ENCODE measurements around the gene AKIP1. TPM values are rescaled to one million over a fixed set of nuclear protein-coding genes. Genes with fewer than 3 reads are reported as not detected.
A peak's percentile ranks its signal among the peaks of the same experiment; 100 is the strongest.
"Not testable (repeated sequence)": the region's sequence is repeated elsewhere in the genome, so short reads cannot be mapped to it uniquely, and the experiment has no call there.

Gene AKIP1
- total RNA-seq, 2 donors from 2014 or later = 31.8 to 34.7 TPM

- Histone ChIP-seq H3K4me3 (no peak overlapping the region), H3K27me3 (no peaks in the 10 kb centered on the region)
- TF ChIP-seq, protein P1, sequence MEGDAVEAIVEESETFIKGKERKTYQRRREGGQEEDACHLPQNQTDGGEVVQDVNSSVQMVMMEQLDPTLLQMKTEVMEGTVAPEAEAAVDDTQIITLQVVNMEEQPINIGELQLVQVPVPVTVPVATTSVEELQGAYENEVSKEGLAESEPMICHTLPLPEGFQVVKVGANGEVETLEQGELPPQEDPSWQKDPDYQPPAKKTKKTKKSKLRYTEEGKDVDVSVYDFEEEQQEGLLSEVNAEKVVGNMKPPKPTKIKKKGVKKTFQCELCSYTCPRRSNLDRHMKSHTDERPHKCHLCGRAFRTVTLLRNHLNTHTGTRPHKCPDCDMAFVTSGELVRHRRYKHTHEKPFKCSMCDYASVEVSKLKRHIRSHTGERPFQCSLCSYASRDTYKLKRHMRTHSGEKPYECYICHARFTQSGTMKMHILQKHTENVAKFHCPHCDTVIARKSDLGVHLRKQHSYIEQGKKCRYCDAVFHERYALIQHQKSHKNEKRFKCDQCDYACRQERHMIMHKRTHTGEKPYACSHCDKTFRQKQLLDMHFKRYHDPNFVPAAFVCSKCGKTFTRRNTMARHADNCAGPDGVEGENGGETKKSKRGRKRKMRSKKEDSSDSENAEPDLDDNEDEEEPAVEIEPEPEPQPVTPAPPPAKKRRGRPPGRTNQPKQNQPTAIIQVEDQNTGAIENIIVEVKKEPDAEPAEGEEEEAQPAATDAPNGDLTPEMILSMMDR (IDR thresholded peaks at IDR 0.05) = no peak
Measured at GRCh38 chr11:8886322-8886721, 24.7 kb upstream of the AKIP1 start.

DNA sequence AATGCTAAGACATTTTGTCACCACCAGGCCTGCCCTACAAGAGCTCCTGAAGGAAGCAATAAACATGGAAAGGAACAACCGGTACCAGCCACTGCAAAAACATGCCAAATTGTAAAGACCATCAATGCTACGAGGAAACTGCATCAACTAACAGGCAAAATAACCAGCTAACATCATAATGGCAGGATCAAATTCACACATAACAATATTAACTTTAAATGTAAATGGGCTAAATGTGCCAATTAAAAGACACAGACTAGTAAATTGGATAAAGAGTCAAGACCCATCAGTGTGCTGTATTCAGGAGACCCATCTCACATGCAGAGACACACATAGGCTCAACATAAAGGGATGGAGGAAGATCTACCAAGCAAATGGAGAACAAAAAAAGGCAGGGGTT, 19.8 kb upstream of the AKIP1 start:
- H3K27me3 ChIP-seq; H3K9me3 ChIP-seq; DNase-seq (ENCODE audit: low spot score); H3K4me3 ChIP-seq; H3K27ac ChIP-seq; H3K4me1 ChIP-seq; H3K36me3 ChIP-seq: not testable (repeated sequence)

More at GRCh38 chr11:8886322-8886721, 24.7 kb upstream of the AKIP1 start:
- no peak for DNase-seq (ENCODE audit: low spot score)
- Histone ChIP-seq H3K27ac (no peak overlapping the region), H3K36me3 (no peaks in the 10 kb centered on the region), H3K9me3 (no peaks in the 10 kb centered on the region), H3K4me1 (no peaks in the 10 kb centered on the region)

GRCh38 chr11:8899119-8899753, 11.8 kb upstream of the AKIP1 start:
- Histone ChIP-seq H3K9me3 (peaks cover 0 to 22% of the 10 kb centered on the region in 2 donors), H3K27me3 (no peaks in the 10 kb centered on the region), H3K36me3 (no peaks in the 10 kb centered on the region), H3K4me1 (no peaks in the 10 kb centered on the region), H3K27ac (no peak overlapping the region), H3K4me3 (no peak overlapping the region)
- DNase-seq (ENCODE audit: low spot score) = no peak
- TF ChIP-seq, protein P1 (IDR thresholded peaks at IDR 0.05) = no peak

DNA sequence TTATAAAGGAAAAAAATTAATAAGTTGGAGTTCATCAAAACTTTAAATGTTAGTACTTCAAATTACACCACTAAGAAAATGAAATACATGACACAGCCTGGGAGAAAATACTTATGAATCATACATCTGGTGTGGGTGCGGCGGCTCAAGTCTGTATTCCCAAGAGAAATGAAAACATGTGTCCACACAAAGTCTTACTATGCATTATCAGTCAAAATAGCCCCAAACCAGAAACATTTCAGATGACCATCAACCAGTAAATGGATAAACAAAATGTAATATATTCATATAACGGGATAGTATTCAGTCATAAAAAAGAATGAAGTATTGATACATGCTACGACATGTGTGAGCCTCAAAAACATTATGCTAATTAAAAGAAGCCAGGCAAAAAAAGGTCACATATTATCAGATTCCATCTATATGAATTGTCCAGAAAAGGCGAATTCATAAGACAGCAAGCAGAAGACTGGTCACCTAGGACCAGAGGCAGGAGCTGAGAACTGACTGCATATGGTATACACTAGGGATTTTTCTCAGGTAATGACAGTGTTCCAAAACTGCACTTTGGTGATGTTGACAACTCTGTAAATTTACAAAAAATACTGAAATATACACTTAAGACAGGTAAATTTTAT, 5.3 kb upstream of the AKIP1 start:
- Histone ChIP-seq H3K9me3 (no peaks in the 10 kb centered on the region), H3K27ac (no peak overlapping the region), H3K4me3 (no peak overlapping the region), H3K27me3 (no peaks in the 10 kb centered on the region), H3K36me3 (no peaks in the 10 kb centered on the region), H3K4me1 (peaks cover 0 to 15% of the 10 kb centered on the region in 2 donors)
- TF ChIP-seq, protein P1 (IDR thresholded peaks at IDR 0.05) = no peak
- DNase-seq (ENCODE audit: low spot score) = no peak

DNA sequence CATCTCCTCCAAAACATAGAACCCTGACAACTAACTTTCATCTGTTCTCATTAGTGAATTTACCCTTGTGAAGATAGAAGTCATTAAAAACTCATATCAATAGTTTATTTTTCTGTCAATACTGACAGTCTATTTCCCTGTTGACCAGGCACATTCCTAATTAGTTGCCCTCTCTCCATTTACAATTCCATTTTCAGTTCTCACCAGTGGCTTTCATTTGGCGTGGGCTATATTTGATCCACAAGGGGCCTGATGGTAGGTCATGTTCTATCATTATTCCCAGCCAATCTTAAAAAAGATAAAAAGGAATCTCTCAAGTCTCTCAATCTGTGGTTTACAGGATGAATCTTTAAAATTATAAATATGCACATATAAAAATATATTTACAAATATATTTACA, 3.9 kb upstream of the AKIP1 start:
- peak overlapping the region in 1 of 2 donors; percentile 10 for H3K27ac ChIP-seq
- no peak overlapping the region for H3K4me3 ChIP-seq
- no peaks in the 10 kb centered on the region for H3K9me3 ChIP-seq
- no peak for DNase-seq (ENCODE audit: low spot score)
- no peaks in the 10 kb centered on the region for H3K36me3 ChIP-seq
- TF ChIP-seq, protein P1 (IDR thresholded peaks at IDR 0.05) = no peak
- H3K27me3 ChIP-seq = no peaks in the 10 kb centered on the region
- H3K4me1 ChIP-seq = peaks cover 0 to 15% of the 10 kb centered on the region in 2 donors

DNA sequence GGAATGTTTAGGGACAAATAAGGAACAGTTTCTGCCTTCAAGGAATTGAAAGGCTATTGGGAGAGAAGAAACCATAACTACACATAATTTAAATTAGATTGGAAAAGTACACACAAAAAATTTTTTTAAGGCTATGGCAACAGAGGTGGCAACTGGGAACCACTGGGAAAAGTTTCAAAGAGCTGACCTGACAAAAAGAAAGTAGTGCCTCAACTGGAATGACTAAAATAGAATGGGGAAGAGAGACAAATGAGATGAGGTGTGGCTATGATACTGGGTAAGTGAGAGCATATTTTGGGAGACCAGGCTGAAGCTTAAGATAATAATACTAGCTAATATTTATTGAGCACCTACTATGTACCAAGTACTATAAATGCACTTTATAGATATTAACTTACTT, 2.9 kb upstream of the AKIP1 start:
- DNase-seq (ENCODE audit: low spot score) = no peak
- TF ChIP-seq, protein P1 (IDR thresholded peaks at IDR 0.05) = no peak
- Histone ChIP-seq H3K27ac (no peak overlapping the region), H3K4me3 (no peak overlapping the region), H3K36me3 (no peaks in the 10 kb centered on the region), H3K9me3 (no peaks in the 10 kb centered on the region), H3K4me1 (peaks cover 0 to 20% of the 10 kb centered on the region in 2 donors), H3K27me3 (no peaks in the 10 kb centered on the region)
